ENCODE data around the gene MPZL3.

- TF ChIP-seq POLR2AphosphoS5 (IDR thresholded peaks at IDR 0.05) (no peak), POLR2A (IDR thresholded peaks at IDR 0.05) (no peak), CTCF (IDR thresholded peaks at IDR 0.05) (no peak)
Measured at GRCh38 chr11:118206391-118207031, 45.7 kb downstream of the MPZL3 start.
